NB4 (cell line): ENCODE measurements around the gene SOD3.

ENCODE experiments used
- DNase-seq: peaks from one replicate; pipeline ENCODE4 v3.0.0; 2010; ENCODE audit warnings: low read depth
- H3K4me3 ChIP-seq: one replicate; pipeline ENCODE4 v1.5.1; 2011; ENCODE audit warnings: mild to moderate bottlenecking, low read depth, low read length, moderate library complexity
- MYC ChIP-seq: IDR thresholded peaks from 2 replicates; pipeline ENCODE4 v1.6.1; 2011; ENCODE audit warnings: low read depth, low read length
- POLR2A ChIP-seq: IDR thresholded peaks from 2 replicates; pipeline ENCODE4 v1.6.1; 2011; ENCODE audit warnings: mild to moderate bottlenecking; ENCODE audit not compliant: insufficient read length; ENCODE audit errors: extremely low read depth
- TF ChIP-seq, protein P1 (sequence below): IDR thresholded peaks from one replicate; pipeline ENCODE4 v1.5.1; 2012; ENCODE audit warnings: low read depth, low read length
- TF ChIP-seq, protein P2 (sequence below): IDR thresholded peaks from 2 replicates; pipeline ENCODE4 v1.6.1; 2011; ENCODE audit warnings: low read depth, low read length

Gene SOD3

GRCh38 chr4:24751926-24752539, 43.3 kb upstream of the SOD3 start:
- TF ChIP-seq, protein P1, sequence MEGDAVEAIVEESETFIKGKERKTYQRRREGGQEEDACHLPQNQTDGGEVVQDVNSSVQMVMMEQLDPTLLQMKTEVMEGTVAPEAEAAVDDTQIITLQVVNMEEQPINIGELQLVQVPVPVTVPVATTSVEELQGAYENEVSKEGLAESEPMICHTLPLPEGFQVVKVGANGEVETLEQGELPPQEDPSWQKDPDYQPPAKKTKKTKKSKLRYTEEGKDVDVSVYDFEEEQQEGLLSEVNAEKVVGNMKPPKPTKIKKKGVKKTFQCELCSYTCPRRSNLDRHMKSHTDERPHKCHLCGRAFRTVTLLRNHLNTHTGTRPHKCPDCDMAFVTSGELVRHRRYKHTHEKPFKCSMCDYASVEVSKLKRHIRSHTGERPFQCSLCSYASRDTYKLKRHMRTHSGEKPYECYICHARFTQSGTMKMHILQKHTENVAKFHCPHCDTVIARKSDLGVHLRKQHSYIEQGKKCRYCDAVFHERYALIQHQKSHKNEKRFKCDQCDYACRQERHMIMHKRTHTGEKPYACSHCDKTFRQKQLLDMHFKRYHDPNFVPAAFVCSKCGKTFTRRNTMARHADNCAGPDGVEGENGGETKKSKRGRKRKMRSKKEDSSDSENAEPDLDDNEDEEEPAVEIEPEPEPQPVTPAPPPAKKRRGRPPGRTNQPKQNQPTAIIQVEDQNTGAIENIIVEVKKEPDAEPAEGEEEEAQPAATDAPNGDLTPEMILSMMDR: no peak
- TF ChIP-seq MYC (no peak), POLR2A (no peak)
- TF ChIP-seq, protein P2, sequence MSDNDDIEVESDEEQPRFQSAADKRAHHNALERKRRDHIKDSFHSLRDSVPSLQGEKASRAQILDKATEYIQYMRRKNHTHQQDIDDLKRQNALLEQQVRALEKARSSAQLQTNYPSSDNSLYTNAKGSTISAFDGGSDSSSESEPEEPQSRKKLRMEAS: no peak
- DNase-seq: peak; percentile 65
- no peak overlapping the region for H3K4me3 ChIP-seq

DNA sequence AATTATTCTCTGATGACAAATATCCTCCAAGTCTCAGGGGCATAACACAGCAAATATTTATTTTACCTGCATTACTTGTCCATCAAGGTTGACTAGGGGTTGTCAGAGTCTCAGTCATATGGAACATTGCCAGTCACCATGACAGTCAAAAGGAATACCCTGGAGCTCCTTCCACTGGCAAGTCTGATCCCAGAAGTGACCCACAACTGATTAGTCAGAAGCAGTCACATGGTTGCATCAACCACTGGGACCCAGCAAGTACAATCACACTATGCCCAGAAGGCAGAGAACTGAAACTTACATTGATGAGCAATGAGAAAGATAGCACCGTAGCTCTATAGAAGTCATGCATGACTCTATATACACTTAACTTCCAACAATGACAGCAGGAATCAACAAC, 41.9 kb upstream of the SOD3 start:
- TF ChIP-seq, protein P1: no peak
- TF ChIP-seq MYC (no peak), POLR2A (no peak)
- TF ChIP-seq, protein P2: no peak
- no peak overlapping the region for H3K4me3 ChIP-seq
- no peak for DNase-seq

GRCh38 chr4:24754571-24754970, 40.8 kb upstream of the SOD3 start:
- TF ChIP-seq, protein P2: no peak
- TF ChIP-seq, protein P1: no peak
- TF ChIP-seq POLR2A: no peak
- TF ChIP-seq MYC: no peak
- no peak overlapping the region for H3K4me3 ChIP-seq
- DNase-seq: no peak

DNA sequence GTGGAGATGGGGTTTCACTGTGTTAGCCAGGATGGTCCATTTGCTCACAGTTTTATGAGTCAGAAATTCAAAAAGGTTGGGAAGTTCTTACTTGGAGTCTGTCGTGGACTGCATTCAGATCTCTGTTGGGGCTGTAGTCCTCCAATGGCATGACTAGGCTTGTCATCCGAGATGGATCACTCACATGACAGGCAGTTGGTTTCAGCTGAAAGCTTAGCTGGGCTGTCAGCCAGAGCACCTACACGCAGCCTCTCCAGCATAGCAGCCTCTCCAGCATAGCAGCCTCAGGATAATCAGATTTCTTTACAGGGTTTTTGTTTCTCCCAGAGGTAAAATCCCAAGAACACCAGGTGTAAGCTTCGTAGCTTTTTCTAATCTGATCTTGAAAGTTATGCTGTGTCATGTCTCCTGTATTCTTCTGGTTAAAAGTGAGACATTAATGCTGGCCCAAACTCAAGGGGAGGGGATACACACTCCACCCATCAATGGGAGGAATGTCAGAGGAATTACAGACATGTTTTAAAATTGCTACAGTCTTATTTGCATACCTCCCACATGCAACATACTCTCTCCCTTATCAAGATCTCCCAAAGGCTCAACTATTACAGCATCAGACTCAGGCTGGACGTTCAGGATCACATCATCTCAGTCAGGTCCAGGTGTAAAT, 31.6 kb upstream of the SOD3 start:
- TF ChIP-seq MYC (no peak), POLR2A (no peak)
- TF ChIP-seq, protein P2: no peak
- TF ChIP-seq, protein P1: no peak
- no peak for DNase-seq
- no peak overlapping the region for H3K4me3 ChIP-seq

DNA sequence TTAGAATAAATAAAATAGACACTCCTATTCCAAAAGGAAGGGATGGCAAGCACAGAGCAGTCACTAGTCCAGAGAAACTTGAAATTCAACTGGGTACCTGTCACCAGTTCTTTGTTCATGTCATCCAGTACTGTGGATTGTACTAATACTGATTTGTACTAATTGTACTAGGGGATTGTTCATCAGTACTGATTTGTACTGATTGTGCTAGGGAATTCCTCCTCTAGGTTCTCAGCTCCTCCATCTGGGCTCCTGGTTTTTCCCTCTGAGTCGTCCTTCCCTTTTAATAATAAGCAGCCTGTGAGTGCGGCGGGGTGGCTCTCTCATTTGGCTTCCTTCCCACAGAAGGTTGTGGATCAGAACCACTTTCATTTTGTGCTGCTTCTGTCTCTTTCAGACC, 31.0 kb upstream of the SOD3 start:
- no peak overlapping the region for H3K4me3 ChIP-seq
- no peak for TF ChIP-seq MYC
- TF ChIP-seq, protein P2: no peak
- TF ChIP-seq POLR2A: no peak
- TF ChIP-seq, protein P1: no peak
- no peak for DNase-seq
